GM12872 (cell line): ENCODE measurements around the gene MAP3K5.
A peak's percentile ranks its signal among the peaks of the same experiment; 100 is the strongest.

Experiments used
- CTCF ChIP-seq: IDR thresholded peaks from 3 replicates; pipeline ENCODE4 v1.5.1; 2011; ENCODE audit warnings: low read depth, mild to moderate bottlenecking, low read length, moderate library complexity; ENCODE audit not compliant: insufficient read depth

Gene MAP3K5

DNA sequence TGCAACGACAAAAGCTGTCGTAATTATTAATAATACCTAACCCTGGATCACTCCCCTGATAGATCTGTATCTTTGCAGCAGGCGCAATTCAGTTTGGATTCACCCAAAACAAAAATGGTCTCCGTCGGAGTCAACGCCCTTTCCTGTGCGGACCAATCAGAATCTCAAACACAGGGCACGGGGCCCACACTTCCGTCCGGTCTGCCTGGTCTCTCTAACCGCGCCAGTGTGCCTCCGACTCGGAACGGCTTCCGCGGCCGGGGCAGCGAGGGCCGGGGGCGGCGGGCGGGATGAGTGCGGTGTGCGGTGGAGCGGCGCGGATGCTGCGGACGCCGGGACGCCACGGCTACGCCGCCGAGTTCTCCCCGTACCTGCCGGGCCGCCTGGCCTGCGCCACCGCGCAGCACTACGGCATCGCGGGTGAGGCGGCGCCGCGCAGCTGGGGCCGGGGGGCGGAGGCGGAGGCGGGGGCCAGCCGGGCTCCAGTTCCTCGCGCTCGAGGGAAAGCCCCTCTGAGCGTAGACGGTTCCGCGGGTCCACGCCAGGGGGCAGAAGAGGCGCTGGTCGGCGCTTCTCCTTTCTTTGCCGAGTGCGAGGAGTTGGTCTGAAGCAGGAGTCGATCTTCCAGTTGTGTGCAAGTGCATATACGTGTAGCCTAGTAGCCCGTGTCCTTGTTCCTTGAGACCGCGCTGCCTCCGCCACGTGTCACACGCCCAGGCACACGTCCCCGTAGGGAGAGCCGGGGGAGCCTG lies 30.3 kb upstream of the MAP3K5 start, which contains the start of gene PEX7:
Gene PEX7, plus strand, starts transcription at position 217 of the 752 bp plus-strand sequence. Its CDS starts 74 bp downstream, at position 291.
- peak; percentile 83 for TF ChIP-seq CTCF

- no peak for TF ChIP-seq CTCF
Measured at GRCh38 chr6:136822046-136822375, 29.7 kb upstream of the MAP3K5 start.

GRCh38 chr6:136820561-136820960 lies 28.3 kb upstream of the MAP3K5 start:
- no peak for TF ChIP-seq CTCF

GRCh38 chr6:136816656-136817055 lies 24.4 kb upstream of the MAP3K5 start:
- TF ChIP-seq CTCF, result no peak

GRCh38 chr6:136812174-136812573 lies 19.9 kb upstream of the MAP3K5 start:
- no peak for TF ChIP-seq CTCF

DNA sequence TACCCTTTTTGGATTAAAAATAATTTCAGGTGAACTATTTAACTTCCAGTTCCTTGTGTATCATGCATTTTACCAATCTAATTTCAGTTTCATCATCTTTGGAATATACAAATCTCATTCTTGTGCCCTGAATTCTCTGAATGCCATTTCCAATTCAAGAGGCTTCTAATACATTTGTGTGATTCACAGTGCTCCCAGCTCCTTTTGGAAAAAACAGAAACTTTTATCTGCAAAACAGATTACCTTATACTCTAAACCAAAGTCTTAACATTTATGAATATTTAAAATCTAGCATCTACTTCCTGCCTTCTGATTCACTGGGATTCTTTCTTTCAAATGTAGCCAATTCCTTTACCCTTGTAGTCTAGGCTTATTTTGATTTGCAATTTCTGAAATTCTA lies 19.0 kb upstream of the MAP3K5 start:
- no peak for TF ChIP-seq CTCF

DNA sequence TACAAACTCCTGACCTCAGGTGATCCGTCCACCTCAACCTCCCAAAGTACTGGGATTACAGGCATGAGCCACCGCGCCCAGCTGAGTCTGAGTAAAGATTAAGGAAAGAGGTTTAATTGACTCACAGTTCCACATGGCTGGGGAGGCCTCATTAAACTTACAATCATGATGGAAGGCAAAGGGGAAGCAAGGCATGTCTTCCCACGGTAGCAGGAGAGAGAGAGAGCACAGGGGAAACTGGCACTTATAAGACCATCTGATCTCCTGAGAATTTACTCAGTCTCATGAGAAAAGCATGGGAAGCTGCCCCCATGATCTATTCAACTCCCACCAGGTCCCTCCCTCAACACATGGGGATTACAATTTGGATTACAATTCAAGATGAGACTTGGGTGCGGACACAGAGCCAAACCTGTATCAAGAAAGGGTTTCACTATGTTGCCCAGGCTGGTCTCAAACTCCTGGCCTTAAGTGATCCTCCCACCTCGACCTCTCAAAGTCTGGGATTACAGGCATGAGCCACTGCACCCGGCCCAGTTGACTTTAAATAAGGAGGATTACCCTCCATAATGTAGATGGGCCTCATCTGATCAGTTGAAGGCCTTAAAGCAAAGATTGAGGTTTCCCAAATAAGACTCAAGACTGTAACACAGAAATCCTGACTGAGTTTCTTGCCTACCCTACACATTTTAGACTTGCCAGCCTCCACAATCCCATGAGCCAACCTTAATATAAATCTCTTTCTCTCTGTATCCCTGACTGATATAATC lies 17.0 kb upstream of the MAP3K5 start:
- no peak for TF ChIP-seq CTCF
